ENCODE results near the gene DYDC1. TPM values are rescaled to one million over a fixed set of nuclear protein-coding genes. Genes with fewer than 3 reads are reported as not detected.
"Not testable (repeated sequence)": the region's sequence is repeated elsewhere in the genome, so short reads cannot be mapped to it uniquely, and the experiment has no call there.

DYDC1 gene
- 0.41 TPM for total RNA-seq

GRCh38 chr10:80356563-80356988 is at the start of gene DYDC1, which contains the start of gene DYDC2:
Gene DYDC1 (minus strand): TSS chr10:80356755. CDS start chr10:80352601, 4,154 bp downstream.
Gene DYDC2 (plus strand): TSS chr10:80356781. CDS start chr10:80362444, 5,663 bp downstream.
- DNase-seq (ENCODE audit: low spot score in 2 of 2) = peak in 1 of 2 donors; percentile 54
- FAIRE-seq = no peak

- DNase-seq (ENCODE audit: low spot score in 2 of 2) (no peak), FAIRE-seq (no peak)
Measured at GRCh38 chr10:80406204-80406603, 49.6 kb upstream of the DYDC1 start.

GRCh38 chr10:80405626-80406025 is 49.1 kb upstream of the DYDC1 start:
- DNase-seq (ENCODE audit: low spot score in 2 of 2) (no peak), FAIRE-seq (no peak)

GRCh38 chr10:80405035-80405434 is 48.5 kb upstream of the DYDC1 start:
- FAIRE-seq (no peak), DNase-seq (ENCODE audit: low spot score in 2 of 2) (no peak)

- DNase-seq (ENCODE audit: low spot score in 2 of 2) (no peak), FAIRE-seq (no peak)
Measured at GRCh38 chr10:80400136-80400804, 43.7 kb upstream of the DYDC1 start.

GRCh38 chr10:80397014-80397413 is 40.5 kb upstream of the DYDC1 start:
- no peak for DNase-seq (ENCODE audit: low spot score in 2 of 2)
- FAIRE-seq = no peak

GRCh38 chr10:80394358-80394916 is 37.9 kb upstream of the DYDC1 start:
- DNase-seq (ENCODE audit: low spot score in 2 of 2) (no peak), FAIRE-seq (no peak)

- no peak for DNase-seq (ENCODE audit: low spot score in 2 of 2)
Measured at GRCh38 chr10:80392250-80392649, 35.7 kb upstream of the DYDC1 start.

GRCh38 chr10:80390740-80391139 is 34.2 kb upstream of the DYDC1 start:
- DNase-seq (ENCODE audit: low spot score in 2 of 2) = no peak
- FAIRE-seq = no peak

More at GRCh38 chr10:80392250-80392649, 35.7 kb upstream of the DYDC1 start:
- no peak for FAIRE-seq

GRCh38 chr10:80382989-80383388 is 26.4 kb upstream of the DYDC1 start:
- FAIRE-seq (no peak), DNase-seq (ENCODE audit: low spot score in 2 of 2) (peak in 1 of 2 donors; percentile 49)

- FAIRE-seq = no peak
Measured at GRCh38 chr10:80380185-80380584, 23.6 kb upstream of the DYDC1 start.

GRCh38 chr10:80379701-80380100 is 23.1 kb upstream of the DYDC1 start:
- DNase-seq (ENCODE audit: low spot score in 2 of 2) (no peak), FAIRE-seq (no peak)

More at GRCh38 chr10:80380185-80380584, 23.6 kb upstream of the DYDC1 start:
- no peak for DNase-seq (ENCODE audit: low spot score in 2 of 2)

- no peak for DNase-seq (ENCODE audit: low spot score in 2 of 2)
Measured at GRCh38 chr10:80373502-80373901, 16.9 kb upstream of the DYDC1 start.

GRCh38 chr10:80372675-80373074 is 16.1 kb upstream of the DYDC1 start:
- no peak for DNase-seq (ENCODE audit: low spot score in 2 of 2)
- FAIRE-seq = no peak

More at GRCh38 chr10:80373502-80373901, 16.9 kb upstream of the DYDC1 start:
- FAIRE-seq = no peak

GRCh38 chr10:80371467-80371866 is 14.9 kb upstream of the DYDC1 start:
- FAIRE-seq = no peak
- DNase-seq (ENCODE audit: low spot score in 2 of 2) = no peak

- DNase-seq (ENCODE audit: low spot score in 2 of 2) (no peak), FAIRE-seq (no peak)
Measured at GRCh38 chr10:80365510-80365909, 9.0 kb upstream of the DYDC1 start.

GRCh38 chr10:80359644-80360043 is 3.1 kb upstream of the DYDC1 start:
- DNase-seq (ENCODE audit: low spot score in 2 of 2) (no peak), FAIRE-seq (no peak)

- DNase-seq (ENCODE audit: low spot score in 2 of 2); FAIRE-seq: not testable (repeated sequence)
Measured at GRCh38 chr10:80358925-80359324, 2.4 kb upstream of the DYDC1 start.

GRCh38 chr10:80357851-80358125 is 1.2 kb upstream of the DYDC1 start:
- FAIRE-seq = no peak

GRCh38 chr10:80356989-80357850 is 665 bp upstream of the DYDC1 start:
- no peak for DNase-seq (ENCODE audit: low spot score in 2 of 2)
- FAIRE-seq = no peak

More at GRCh38 chr10:80357851-80358125, 1.2 kb upstream of the DYDC1 start:
- DNase-seq (ENCODE audit: low spot score in 2 of 2) = no peak

- no peak for FAIRE-seq
- DNase-seq (ENCODE audit: low spot score in 2 of 2) = no peak
Measured at GRCh38 chr10:80351220-80351619, 5.3 kb downstream of the DYDC1 start.
